MM.1S (cell line): ENCODE results near the gene FAM234B.

Source experiments
- EZH2phosphoT487 ChIP-seq: fragments of 300-600 bp; sonication (generic); IDR thresholded peaks from 2 replicates; pipeline ENCODE4 v1.6.1; 2018; ENCODE audit warnings: antibody characterized with exemption, low read length
- TF ChIP-seq, protein P1 (sequence below): fragments of 300-600 bp; sonication (generic); IDR thresholded peaks from 2 replicates; pipeline ENCODE4 v1.5.1; 2016; ENCODE audit warnings: antibody characterized with exemption, low read length, mixed read lengths

DNA sequence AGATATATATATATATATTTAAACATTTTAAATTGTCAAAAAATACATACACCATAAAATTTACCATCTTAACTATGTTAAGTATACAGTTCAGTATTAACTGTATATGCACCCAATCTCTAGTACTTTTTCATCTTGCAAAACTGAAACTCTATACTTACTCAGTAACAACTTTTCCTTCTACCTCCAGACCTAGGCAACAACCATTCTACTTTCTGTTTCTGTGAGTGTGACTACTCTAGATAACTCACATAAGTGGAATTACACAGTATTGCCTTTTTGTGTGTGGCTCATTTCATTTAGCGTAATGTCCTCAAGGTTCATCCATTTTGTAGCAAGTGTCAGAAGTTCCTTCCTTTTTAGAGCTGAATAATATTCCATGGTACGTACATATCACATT lies 8.2 kb downstream of the FAM234B start:
- TF ChIP-seq, protein P1, sequence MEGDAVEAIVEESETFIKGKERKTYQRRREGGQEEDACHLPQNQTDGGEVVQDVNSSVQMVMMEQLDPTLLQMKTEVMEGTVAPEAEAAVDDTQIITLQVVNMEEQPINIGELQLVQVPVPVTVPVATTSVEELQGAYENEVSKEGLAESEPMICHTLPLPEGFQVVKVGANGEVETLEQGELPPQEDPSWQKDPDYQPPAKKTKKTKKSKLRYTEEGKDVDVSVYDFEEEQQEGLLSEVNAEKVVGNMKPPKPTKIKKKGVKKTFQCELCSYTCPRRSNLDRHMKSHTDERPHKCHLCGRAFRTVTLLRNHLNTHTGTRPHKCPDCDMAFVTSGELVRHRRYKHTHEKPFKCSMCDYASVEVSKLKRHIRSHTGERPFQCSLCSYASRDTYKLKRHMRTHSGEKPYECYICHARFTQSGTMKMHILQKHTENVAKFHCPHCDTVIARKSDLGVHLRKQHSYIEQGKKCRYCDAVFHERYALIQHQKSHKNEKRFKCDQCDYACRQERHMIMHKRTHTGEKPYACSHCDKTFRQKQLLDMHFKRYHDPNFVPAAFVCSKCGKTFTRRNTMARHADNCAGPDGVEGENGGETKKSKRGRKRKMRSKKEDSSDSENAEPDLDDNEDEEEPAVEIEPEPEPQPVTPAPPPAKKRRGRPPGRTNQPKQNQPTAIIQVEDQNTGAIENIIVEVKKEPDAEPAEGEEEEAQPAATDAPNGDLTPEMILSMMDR = no peak
- TF ChIP-seq EZH2phosphoT487 = no peak
